K562 (cell line): ENCODE data around the gene AGPAT1. TPM values are rescaled to one million over a fixed set of nuclear protein-coding genes. Genes with fewer than 3 reads are reported as not detected.

Experiments
- ATAC-seq: fragments of 200-7000 bp; cut with Tn5 transposase; 3 replicates; pipeline ENCODE4 v1.9.1; 2020; ENCODE audit warnings: moderate library complexity
- BruUV-seq: library from RNA; stranded (reverse); fragments of 400-500 nt; replicated peaks from 2 replicates; lab custom pipeline; 2021; lab: Mats Ljungman, UMichigan
- CTCF ChIA-PET: fragments of 300-600 bp; formaldehyde crosslinking; extraction: SDS; loops from one replicate; lab custom pipeline; 2021; ENCODE audit warnings: low intra/inter-chr PET ratio; lab: Yijun Ruan, JAX
- POLR2A ChIA-PET: fragments of 300-600, 350-650 bp; sonication (Branson Sonifier 250); formaldehyde crosslinking; extraction: SDS; loops from one replicate; lab custom pipeline; 2021; ENCODE audit warnings: antibody characterized with exemption, inconsistent platforms; lab: Yijun Ruan, JAX
- DNase-seq, 4 experiments: peaks; one replicate each; pipeline versions ENCODE4 v3.0.0 to v3.0.0-alpha.2; 2011 to 2018; ENCODE audit warnings: low spot score in 3 of 4, mixed read lengths in 3 of 4; ENCODE audit errors: extremely low read depth in 1 of 4
- FAIRE-seq: peaks from 2 replicates; lab custom pipeline; 2011; peaks lifted over from hg19 to GRCh38; lab: Jason Lieb, UNC
- H2AFZ ChIP-seq: 2 replicates; pipeline ENCODE4 v1.6.0; 2011; ENCODE audit warnings: low read depth, low read length, control low read depth, inconsistent platforms
- H3K27ac ChIP-seq: fragments of 200-600 bp; 3 replicates; pipeline ENCODE4 v1.8.0; 2011; ENCODE audit warnings: low read depth, mild to moderate bottlenecking, control low read depth, inconsistent platforms, low read length, moderate library complexity, mixed read lengths; ENCODE audit errors: extremely low read depth
- H3K27me3 ChIP-seq, 2 experiments: fragments of 300-600 bp in 1 of 2; 2 replicates in 1 of 2; 3 replicates in 1 of 2; pipeline versions ENCODE4 v1.6.0 to v1.8.0; 2011; ENCODE audit warnings: inconsistent platforms in 2 of 2, low read length in 2 of 2, mild to moderate bottlenecking in 1 of 2, mixed read lengths in 1 of 2, moderate library complexity in 1 of 2; ENCODE audit not compliant: control insufficient read depth in 2 of 2, insufficient read depth in 2 of 2
- H3K36me3 ChIP-seq: fragments of 300-600 bp; 3 replicates; pipeline ENCODE4 v1.8.0; 2011; ENCODE audit warnings: mild to moderate bottlenecking, low read length, inconsistent platforms; ENCODE audit not compliant: control insufficient read depth, insufficient read depth
- H3K4me1 ChIP-seq, 2 experiments: fragments of 200-600 bp in 1 of 2; replicated peaks in 1 of 2; 2 replicates in 1 of 2; 3 replicates in 1 of 2; pipeline versions ENCODE4 v1.5.1 to v1.8.0; 2011; ENCODE audit warnings: inconsistent platforms in 2 of 2, low read length in 2 of 2, mild to moderate bottlenecking in 1 of 2, mixed read lengths in 1 of 2, moderate library complexity in 1 of 2; ENCODE audit not compliant: control insufficient read depth in 2 of 2, insufficient read depth in 2 of 2
- H3K4me2 ChIP-seq: 2 replicates; pipeline ENCODE4 v1.6.1; 2011; ENCODE audit warnings: low read length, control low read depth, inconsistent platforms, mixed read lengths; ENCODE audit not compliant: insufficient read depth
- H3K4me3 ChIP-seq: fragments of 200-600 bp; sonication (generic), shearing (Covaris generic); 2 replicates; pipeline ENCODE4 v1.5.1; 2016; ENCODE audit warnings: control low read depth, inconsistent platforms
- H3K79me2 ChIP-seq: fragments of 200-600 bp; 3 replicates; pipeline ENCODE4 v1.8.0; 2011; ENCODE audit warnings: low read length, inconsistent platforms; ENCODE audit not compliant: control insufficient read depth, insufficient read depth
- H3K9ac ChIP-seq, 2 experiments: 2 replicates each; pipeline versions ENCODE4 v1.6.0 to v1.6.1; 2011; ENCODE audit warnings: low read depth in 2 of 2, low read length in 2 of 2, control low read depth in 1 of 2, inconsistent platforms in 1 of 2, mild to moderate bottlenecking in 1 of 2, mixed read lengths in 1 of 2; ENCODE audit not compliant: insufficient read depth in 1 of 2
- H3K9me1 ChIP-seq: one replicate; pipeline ENCODE4 v1.6.0; 2011; ENCODE audit warnings: inconsistent platforms, mild to moderate bottlenecking, low read length, moderate library complexity; ENCODE audit not compliant: control insufficient read depth, insufficient read depth
- H3K9me3 ChIP-seq: replicated peaks from 2 replicates; pipeline ENCODE4 v1.5.1; 2011; ENCODE audit warnings: low read depth, low read length, inconsistent platforms; ENCODE audit not compliant: control insufficient read depth, insufficient read depth
- H4K20me1 ChIP-seq: replicated peaks from 2 replicates; pipeline ENCODE4 v1.6.1; 2011; ENCODE audit warnings: low read length, inconsistent platforms, mixed read lengths; ENCODE audit not compliant: control insufficient read depth, insufficient read depth
- ATF4 ChIP-seq: fragments of 450-650 bp; formaldehyde crosslinking; IDR thresholded peaks from 2 replicates; pipeline ENCODE4 v1.4.0; 2022; ENCODE audit warnings: mild to moderate bottlenecking, moderate library complexity
- COPS2 ChIP-seq: fragments of 450-650 bp; conservative IDR thresholded peaks from 2 replicates; pipeline ENCODE4 v1.6.1; 2016; ENCODE audit warnings: mild to moderate bottlenecking, moderate library complexity
- HIVEP1 ChIP-seq: fragments of 250-450 bp; sonication (Bioruptor Pico); IDR thresholded peaks from 2 replicates; pipeline ENCODE4 v1.4.0; 2020; ENCODE audit warnings: mild to moderate bottlenecking
- KDM5B ChIP-seq: fragments of 200-600 bp; sonication (generic); IDR thresholded peaks from 2 replicates; pipeline ENCODE4 v1.6.1; 2012; ENCODE audit warnings: low read depth, mild to moderate bottlenecking, moderate library complexity, low read length, control low read depth, inconsistent platforms; ENCODE audit not compliant: insufficient replicate concordance
- KLF16 ChIP-seq: IDR thresholded peaks from 2 replicates; pipeline ENCODE4 v1.6.1; 2016; ENCODE audit warnings: antibody characterized with exemption
- ZBTB12 ChIP-seq: fragments of 250-450 bp; sonication (Bioruptor Pico); IDR thresholded peaks from 2 replicates; pipeline ENCODE4 v1.4.0; 2020
- ZBTB26 ChIP-seq: fragments of 450-650 bp; formaldehyde crosslinking; IDR thresholded peaks from 2 replicates; pipeline ENCODE4 v1.4.0; 2022; ENCODE audit warnings: missing genetic modification characterization
- ZNF407 ChIP-seq: fragments of 450-650 bp; IDR thresholded peaks from 2 replicates; pipeline ENCODE4 v1.6.1; 2016; ENCODE audit warnings: low read depth
- WGBS: fragments of 100-300 bp; shearing (Covaris generic); methylation state at CpG from one replicate; pipeline ENCODE4 v1.1.6; 2016; ENCODE audit warnings: low coverage, mixed read lengths; ENCODE audit not compliant: insufficient coverage; ENCODE audit errors: missing lambda C conversion rate; 5-methylcytosine and 5-hydroxymethylcytosine counted together
- in situ Hi-C: fragments of 300-500 bp; cut with MboI; formaldehyde crosslinking; loops from 4 replicates; pipeline ENCODE4 v1.15.0; 2018; ENCODE audit warnings: inconsistent platforms, mixed read lengths
- intact Hi-C: fragments of 100-400 bp; cut with micrococcal nuclease; formaldehyde crosslinking; loops from 2 replicates; pipeline ENCODE4 v1.14.2; 2022
- polyA plus RNA-seq, 8 experiments: library from polyadenylated mRNA; depleted of rRNA in 4 of 8; stranded (reverse) in 5 of 8; unstranded in 3 of 8; fragments of >200 nt; fragmentation: Nextera tagmentation in 2 of 8; fragmentation: Illumina TruSeq in 1 of 8; extraction: Ambion mirVana in 2 of 8; extraction: Trizol in 1 of 8; gene quantifications; 2 replicates each; pipeline versions ENCODE4 v1.2.1 to v1.2.3, GENCODE V29; 2011 to 2014; ENCODE audit warnings: inconsistent platforms in 1 of 8, missing spikeins in 1 of 8
- total RNA-seq, 7 experiments: library from RNA; depleted of rRNA in 6 of 7; stranded (reverse); fragments of >200 nt in 6 of 7; fragmentation: Illumina TruSeq in 2 of 7; extraction: Trizol in 2 of 7; gene quantifications; 2 replicates each; pipeline versions ENCODE4 v1.2.1 to v1.2.3, GENCODE V29; 2011 to 2021; ENCODE audit warnings: low replicate concordance in 1 of 7

Gene AGPAT1
- total and polyA plus RNA-seq, 9 of the 15 experiments (the other 6 are each of a cell fraction or from before 2014, with no cell fraction given): 37.9 to 176 (median 69.4) TPM

GRCh38 chr6:32189069-32189741 lies 13.3 kb upstream of the AGPAT1 start:
- in situ Hi-C loops (no loop called here), intact Hi-C loops (no loop called here)
- Histone ChIP-seq H3K4me1 (peaks cover 69 to 71% of the 10 kb centered on the region in 2 experiments), H2AFZ (no peak overlapping the region), H3K9ac (peak overlapping the region; percentile 89 to 95), H3K9me3 (no peaks in the 10 kb centered on the region), H3K4me3 (peak overlapping the region; percentile 79), H3K27ac (peak overlapping the region; percentile 93), H3K79me2 (peaks cover 64% of the 10 kb centered on the region), H3K9me1 (no peaks in the 10 kb centered on the region), H3K4me2 (peak overlapping the region; percentile 90), H3K36me3 (peaks cover 36% of the 10 kb centered on the region; the same call in 2 of the 3 replicates), H3K27me3 (no peaks in the 10 kb centered on the region), H4K20me1 (no peaks in the 10 kb centered on the region)
- no TSS peak for BruUV-seq
- CTCF ChIA-PET: no interaction called here
- POLR2A ChIA-PET: interaction anchor here (0.6 to 2.5 kb wide), 8 partner anchors 9 to 498 kb away, joined by 3 to 10 read pairs (median 4); partner anchors contain the start of gene FKBPL
- FAIRE-seq: no peak
- WGBS: under 1% methylated on average over 10 of the region's 10 CpGs
- no peak for ATAC-seq
- peak in 1 of 4 experiments; percentile 27 for DNase-seq
- TF ChIP-seq ZNF407: 0 out of 2 replicates have a peak, but pooled peaks have one; percentile 8
- TF ChIP-seq ZBTB12: no peak
- peak; percentile 83 for TF ChIP-seq ZBTB26
- no peak for TF ChIP-seq ATF4 (CRISPR knock-in tag)
- TF ChIP-seq KLF16: no peak
- no peak for TF ChIP-seq COPS2
- no peak for TF ChIP-seq HIVEP1 (CRISPR knock-in tag)
- TF ChIP-seq KDM5B: peak; percentile 32
